T-helper 2 cell (primary cell): ENCODE measurements around the gene ENPP6.
"Not testable (repeated sequence)": the region's sequence is repeated elsewhere in the genome, so short reads cannot be mapped to it uniquely, and the experiment has no call there.

Source experiments
- DNase-seq, 5 experiments: peaks; one replicate each; pipeline versions ENCODE4 v3.0.0 to v3.0.0-alpha.2; 2012 to 2022

ENPP6 gene

DNA sequence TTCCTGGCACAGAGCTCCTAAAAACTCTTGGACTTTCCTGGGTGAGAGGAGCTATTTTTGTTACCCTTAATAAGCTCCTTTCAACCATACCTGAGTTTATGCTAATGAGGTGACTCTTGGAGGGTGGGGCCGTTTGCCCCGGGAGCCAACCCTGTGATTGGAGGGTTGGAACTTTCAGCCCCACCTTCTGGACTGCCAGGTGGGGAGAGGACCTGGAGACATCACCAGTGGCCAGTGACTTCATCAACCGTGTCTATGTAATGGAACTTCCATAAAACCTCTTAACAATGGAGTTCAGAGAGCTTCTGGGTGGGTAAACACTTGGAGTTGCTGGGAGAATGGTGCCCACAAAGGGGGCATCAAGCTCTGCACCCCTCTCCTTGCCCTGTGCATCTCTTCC lies 17.9 kb upstream of the ENPP6 start:
- DNase-seq = no peak

DNA sequence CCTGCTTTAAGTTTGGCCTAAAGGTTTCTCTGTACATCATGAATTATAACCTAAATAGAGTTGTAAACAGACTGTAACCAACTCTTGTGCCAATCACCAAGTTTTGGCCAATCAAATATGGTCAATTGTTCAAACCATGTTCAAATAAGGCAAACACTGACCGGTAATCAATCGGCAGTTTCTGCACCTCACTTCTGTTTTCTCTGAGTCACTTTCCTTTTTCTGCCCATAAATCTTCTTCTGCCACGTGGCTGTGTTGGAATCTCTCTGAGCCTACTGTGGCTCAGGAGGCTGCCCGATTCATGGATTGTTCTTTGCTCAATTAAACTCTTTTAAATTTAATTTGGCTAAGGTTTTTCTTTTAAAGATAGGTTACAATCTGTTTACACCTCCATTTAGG lies 16.5 kb upstream of the ENPP6 start:
- no peak for DNase-seq

DNA sequence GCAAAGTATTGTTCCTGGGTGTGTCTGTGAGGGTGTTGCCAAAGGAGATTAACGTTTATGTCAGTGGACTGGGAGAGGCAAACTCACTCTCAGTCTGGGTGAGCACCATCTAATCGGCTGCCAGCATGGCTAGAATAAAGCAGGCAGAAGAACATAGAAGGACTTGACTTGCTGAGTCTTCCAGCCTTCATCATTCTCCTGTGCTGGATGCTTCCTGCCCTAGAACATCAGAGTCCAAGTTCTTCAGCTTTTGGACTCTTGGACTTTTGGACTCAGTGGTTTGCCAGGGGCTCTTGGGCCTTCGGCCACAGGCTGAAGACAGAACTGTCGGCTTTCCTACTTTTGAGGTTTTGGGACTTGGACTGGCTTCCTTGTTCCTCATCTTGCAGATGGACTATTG lies 15.3 kb upstream of the ENPP6 start:
- no peak for DNase-seq

DNA sequence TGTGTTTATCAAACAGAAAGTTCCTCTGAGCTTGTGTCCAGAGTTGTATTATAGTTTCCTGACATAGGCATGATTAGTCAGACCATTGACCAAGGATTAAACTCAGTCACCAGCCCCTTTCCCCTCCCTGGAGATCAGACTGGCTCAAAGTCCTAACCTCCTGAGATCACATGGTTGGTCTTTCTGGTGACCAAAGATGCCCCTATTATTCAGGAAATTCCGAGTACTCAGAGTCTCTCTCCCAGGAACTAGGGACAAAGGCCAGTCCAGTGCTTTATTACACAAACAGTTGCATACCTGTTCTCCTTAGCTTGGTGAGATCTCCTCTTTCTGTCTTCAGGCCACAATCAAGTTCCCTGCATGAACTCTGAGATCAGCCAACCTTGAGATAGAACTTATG lies 14.5 kb upstream of the ENPP6 start:
- no peak for DNase-seq

DNA sequence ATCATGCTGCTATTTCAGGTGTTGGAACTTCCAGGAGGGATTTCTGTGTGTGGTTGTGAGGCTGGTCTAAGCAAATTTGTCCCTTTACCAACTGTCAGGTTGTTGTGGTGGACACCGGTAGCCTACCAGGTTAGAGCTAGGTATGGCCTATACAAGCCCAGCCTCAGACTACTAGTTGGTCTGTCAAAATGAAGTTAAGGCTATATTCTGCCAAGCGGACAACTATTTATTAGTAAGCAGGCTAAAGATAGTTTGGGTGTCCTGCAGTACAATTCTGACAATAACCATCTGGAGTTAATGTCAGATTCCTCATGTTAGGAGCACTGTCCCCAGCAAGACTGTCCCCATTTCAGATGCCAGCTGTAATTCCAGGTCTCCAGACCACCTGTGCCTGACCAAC lies 13.9 kb upstream of the ENPP6 start:
- no peak for DNase-seq

DNA sequence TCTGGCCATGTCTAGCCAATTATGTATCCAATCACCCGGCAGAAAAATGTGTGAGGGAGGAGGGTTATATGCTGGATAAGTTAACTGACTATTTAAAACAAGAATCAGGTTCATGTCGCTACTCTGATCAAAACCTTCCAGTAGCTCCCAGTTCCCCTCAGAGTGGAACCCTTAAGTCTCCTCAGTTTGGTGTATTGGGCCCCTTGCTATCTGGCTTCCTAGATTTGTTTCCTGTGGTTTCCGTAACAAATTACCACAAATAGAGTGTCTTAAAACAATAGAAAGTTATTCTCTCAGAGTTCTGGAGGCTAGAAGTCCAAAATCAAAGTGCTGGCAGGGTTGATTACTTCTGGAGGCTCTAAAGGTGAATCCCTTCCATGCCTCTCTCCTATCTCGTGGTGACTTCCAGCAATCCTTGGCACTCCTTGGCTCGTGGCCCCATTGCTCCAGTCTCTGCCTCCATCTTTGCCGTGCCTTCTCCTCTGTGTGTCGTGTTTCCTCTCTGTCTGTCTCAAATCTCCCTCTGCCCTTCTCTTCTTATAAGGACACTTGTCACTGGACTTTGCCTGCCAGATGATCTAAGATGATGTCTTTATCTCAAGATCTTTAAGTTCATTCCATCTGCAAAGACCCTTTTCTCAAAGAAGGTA lies 10.5 kb upstream of the ENPP6 start:
- no peak for DNase-seq

DNA sequence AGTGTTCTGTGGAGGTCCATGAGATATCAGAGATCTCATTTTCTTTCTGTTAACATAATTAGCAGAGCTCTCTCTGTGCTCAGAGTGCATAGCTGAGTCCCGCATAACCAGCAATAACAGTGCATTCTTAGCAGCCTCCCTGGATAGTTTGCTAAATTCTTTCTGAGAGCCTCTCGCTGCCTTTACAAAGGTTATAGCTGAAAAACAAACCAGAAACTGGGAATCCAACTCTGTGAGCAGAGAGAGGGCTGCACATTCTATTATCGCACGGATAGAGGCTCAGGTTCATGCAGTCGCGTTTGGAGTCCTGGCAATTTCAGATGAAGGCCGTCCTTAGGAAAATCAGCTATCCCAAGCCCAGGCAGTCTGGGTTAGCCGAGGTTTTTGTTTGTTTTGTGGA lies 1.2 kb downstream of the ENPP6 start:
- DNase-seq = no peak

DNA sequence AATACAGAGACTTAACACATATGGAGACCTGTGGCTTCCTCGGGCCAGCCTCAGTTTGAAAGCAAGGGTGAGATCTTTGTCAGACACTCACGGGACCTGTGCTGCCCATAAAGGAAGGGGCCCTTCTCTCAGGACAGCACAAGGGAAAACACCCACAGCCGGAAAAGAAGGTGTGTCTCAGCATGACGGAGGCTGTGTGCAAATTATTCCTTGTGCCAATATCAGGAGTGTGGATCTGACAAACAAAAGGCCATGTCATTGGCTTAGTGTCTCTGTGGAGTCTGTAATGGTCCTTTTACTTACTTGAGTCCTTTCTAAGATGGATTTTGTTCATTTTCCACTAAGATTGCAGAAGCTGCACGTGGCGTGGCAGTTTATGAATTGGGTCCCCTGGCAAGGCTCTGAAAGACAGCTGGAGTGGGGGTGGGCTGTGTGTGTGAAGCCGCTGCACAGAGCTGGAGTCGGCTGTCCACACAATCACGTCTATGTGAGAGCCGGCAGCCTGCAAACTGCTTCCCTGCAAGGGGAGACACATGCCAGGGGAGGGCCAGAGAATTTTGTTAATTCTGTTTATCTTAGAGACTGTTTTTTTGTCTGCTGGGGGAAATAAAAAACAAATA lies 1.9 kb downstream of the ENPP6 start:
- DNase-seq = no peak

DNA sequence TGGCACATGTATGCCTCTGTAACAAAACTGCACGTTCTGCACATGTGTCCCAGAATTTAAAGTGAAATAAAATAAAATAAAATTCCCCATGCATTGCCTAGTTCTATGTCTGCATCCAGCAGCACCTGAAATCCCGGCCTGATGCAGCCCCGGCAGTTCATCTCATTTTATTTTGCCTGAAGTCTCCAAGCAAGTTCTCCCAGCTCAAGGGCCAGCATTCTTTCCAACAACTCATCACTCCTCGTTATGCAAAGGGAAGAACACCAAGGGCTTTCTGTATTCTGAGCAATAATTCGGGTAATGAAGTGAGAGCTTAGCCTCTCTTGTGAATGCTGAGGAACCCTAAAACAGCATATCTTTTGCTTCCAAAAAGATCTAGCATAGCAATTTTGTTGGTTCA lies 2.7 kb downstream of the ENPP6 start:
- no peak for DNase-seq

DNA sequence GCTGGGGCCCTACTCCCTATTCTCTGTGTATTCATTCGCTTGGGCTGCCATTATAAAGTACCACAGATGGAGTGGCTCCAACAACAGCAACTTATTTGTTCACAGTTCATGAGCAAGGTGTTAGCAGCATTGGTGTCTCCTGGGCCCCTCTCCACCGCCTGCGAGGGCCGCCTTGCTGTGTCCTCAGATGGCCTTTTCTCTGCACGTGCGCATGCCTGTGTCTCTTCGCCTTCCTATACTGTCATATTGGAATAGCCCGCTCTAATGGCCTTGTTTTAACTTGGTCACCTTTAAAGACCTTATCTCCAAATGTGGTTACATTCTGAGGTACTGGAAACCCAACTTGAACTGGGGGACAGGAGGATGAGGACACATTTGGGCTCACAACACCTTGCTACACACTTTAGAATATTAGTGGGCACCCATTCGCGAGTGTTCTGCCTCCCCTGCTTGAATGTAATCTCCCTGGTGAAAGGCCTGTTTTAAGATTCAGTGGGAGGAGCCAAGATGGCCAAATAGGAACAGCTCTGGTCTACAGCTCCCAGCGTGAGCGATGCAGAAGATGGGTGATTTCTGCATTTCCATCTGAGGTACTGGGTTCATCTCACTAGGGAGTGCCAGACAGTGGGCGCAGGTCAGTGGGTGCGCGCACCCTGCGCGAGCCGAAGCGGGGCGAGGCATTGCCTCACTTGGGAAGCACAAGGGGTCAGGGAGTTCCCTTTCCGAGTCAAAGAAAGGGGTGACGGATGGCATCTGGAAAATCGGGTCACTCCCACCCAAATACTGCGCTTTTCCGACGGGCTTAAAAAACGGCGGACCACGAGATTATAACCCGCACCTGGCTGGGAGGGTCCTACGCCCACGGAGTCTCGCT lies 9.7 kb downstream of the ENPP6 start:
- DNase-seq = not testable (repeated sequence)

DNA sequence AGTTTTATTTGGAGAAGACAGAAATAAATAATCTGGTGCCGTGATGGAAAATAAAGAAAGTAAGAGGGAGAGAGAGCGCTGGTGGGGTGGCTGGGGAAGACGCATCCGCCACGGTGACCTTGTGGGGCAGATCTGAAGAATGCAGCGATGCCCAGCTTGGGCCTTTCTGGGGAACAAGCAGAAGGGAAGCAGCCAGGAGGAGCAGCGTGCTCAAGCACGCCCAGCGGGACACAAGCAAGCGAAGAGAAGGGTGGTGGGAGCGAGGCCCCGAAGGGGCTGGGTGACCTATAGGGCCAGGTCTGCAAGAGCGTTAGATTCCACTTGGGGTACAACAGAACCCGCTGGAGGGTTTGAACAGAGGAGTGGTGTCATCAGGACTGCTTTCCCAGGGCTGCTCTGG lies 12.4 kb downstream of the ENPP6 start:
- no peak for DNase-seq

DNA sequence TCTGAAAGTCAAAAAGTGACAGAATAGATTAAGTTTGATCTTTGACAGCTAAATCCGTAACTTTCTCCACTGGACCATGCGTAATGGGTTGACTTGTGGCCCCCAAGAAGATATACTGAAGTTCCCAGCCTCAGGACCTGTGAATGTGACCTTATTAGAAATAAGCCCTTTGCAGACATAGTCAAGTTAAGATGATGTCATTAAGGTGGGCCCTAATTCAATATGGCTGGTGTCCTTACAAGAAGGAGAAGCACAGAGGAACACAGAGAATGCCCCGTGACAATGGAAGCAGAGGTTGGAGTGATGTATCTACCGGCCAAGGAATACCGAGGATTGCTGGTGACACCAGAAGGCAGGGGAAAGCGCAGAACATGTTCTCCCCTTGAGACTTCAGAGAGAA lies 14.4 kb downstream of the ENPP6 start:
- no peak for DNase-seq

DNA sequence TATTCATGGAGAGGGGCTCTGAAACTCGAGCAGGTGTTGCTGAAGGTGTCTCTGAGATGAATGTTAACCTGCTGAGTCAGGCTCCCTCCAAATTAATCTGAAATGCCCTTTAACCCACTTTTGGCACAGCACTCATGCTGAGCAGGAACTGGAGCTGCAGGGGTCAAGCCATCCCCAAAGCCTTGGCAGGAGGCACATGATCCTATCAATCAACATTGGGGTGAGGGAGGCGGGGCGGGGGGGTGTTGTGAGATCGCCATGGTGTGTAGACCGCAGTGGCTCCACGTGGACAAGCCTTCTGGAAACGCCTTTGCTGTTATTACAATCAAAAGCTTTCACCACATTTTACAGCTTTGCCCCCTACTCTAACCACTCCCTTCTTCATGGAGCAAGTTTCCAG lies 16.5 kb downstream of the ENPP6 start:
- no peak for DNase-seq

DNA sequence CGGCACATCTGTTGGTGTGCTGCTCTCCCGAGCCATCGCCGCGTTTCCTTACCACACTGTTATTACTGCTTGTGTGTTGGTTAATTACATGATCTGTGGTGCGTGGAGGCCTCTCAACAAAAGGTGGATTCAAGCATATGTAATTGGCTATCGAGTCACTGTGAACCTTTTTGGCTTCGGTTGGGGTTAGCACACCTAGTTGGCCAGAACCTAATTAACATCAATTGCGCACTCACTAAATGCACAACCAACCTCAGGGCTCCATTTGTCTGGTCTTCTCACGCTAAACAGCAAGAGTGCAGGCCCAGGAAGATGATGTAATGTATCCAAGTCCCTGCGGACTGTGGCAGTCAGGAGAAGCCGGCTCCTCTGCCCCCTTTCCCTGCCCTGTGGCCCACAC lies 17.4 kb downstream of the ENPP6 start:
- no peak for DNase-seq

DNA sequence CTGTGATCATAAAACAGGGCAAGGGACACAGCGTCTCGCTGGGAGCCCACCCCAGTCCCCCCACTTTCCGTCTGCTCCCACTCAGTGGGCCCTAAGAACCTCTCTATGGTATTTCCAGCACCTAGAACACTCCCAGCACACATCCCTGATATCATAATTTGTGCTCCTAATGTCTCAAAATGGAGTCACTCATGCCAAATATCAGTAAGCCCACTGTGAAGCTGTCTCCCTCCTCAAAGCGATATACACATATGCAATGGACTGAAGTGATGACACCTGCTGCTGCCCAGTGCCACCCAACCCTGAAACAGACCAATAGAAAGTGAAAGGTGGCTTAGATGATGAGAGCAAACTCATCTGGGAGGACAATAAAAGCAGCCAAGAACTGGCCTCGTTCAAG lies 17.9 kb downstream of the ENPP6 start:
- no peak for DNase-seq

DNA sequence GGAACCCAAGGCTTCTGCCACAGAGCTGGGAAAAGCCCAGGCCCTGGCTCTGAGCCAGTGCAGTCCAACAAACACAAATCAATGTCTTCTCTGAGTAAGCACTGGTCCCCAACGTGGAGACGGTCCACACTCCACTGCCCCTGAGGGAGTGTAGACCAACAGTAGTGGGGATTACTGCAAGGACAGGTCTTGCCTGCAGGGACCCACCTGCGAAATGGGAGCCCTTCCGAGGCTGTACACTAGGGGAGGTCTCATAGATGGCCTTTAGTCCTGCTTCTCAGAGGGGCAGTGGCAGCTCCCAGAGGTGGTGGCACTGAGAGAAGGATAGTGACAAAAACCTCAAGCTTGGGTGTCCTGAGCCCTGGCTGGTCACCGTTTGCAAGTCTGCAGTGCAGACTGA lies 19.5 kb downstream of the ENPP6 start:
- DNase-seq = no peak

DNA sequence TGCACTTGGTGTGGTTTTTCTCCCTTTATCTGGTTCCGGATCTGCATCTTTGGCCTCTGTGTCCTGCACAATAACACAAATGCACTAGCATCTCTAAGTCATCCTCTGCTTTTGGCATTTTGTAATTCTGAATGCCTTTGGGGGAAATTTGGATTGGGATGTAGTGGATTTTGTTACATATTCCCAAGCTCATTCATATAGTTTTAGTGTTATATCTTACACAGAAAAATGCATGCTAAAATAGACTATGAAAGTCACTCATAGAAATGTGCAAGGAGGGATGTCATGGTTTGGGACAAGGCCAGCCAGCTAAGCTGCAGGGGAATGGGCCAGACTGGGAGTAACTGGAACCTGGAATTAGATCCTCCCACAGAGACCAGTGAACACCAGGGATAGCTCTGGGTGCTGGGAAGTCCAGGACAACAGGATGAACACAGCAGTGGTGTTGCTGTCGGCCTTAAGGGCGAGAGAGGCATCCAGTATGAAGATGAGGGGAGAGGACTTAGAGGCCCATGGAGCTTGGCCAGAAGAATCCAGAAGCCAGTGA lies 20.1 kb downstream of the ENPP6 start:
- DNase-seq = no peak

DNA sequence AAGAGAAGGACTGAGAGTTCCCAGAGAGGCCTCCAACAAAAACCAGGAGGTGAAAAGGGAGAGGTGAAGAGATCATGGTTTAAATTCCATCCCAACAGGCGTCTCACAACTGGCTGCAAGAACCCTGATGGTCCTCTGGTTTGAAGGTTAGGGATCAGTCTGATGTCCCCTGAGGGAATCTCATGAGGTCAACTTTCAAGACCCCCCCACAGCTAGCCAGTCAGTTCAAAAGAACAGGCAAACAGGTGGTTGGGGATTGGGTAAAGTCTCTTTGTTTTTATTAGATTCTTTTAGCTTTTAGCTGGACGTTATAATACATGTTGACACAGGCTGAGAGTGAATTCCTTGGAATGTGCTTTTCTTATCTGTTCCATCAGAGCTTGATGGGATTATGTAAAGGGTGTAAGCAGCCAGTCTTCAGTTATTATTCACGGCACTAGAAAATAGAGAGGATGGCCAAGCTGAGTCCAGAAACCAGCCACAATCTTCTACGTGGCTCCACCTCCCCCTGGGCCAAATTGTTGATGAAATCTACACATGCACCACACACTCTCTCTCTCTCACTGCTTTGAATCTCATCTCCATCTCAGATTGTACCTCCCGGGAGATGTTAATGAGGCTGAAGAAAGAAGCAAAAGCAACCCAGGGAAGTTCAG lies 20.8 kb downstream of the ENPP6 start:
- no peak for DNase-seq

DNA sequence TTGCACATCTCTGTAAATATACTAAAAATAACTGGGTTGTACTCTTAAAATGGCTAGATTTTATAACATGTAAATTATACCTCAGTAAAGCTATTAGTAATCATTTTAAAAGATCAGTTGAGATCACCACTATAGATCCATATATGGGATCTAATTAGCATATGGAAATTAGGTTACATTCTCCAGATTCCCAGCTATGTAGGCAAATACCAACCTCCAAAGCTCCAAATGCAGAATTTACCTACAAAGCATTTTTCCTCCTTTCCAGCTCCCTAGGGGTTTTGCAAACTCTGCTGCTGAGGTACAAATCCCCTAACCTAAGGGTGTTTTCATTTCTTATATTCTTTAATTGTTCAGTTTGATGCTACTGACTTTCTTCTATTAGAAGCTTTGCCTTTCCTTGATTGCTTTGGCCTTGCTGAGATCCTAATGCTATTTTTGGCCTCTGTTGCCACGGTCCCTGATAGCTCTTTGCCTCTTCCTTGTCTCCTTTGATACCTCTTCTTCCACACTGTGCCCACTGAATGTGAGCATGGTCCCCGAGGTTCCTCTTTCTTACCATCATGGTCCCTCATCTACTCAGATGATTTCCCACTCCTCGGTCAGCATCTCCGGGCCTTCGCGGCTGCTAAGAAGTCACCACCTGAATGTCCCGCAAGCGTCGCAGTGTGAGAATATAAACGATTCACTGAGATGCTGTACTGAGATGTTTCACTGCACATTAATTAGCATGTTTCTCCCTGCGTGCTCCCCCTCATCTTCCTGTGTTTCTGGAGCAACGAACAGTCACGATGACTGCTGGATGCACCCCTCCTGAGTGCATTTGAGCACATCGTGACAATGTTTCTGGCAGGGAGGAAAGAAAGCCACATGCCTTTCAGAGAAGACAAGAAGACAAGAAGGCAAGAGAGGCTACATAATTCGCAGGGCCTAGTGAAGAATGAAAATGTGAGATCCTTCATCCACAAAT lies 23.8 kb downstream of the ENPP6 start:
- DNase-seq = no peak

DNA sequence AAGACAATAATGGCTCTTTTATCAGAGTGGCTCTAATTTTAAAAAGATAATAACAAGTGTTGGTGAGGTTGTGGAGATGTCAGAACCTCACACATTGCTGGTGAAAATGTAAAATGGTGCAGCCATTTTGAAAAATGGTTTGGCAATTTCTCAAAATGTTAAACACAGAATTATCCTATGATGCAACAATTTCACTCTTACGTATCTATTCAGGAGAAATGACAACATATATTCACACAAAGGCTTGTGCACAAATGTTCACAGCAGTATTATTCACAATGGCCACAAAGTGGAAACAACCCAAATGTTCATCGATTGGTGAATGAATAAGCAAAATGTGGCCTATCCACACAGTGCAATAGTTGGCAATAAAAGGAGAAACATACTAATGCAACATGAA lies 24.7 kb downstream of the ENPP6 start:
- DNase-seq = no peak

DNA sequence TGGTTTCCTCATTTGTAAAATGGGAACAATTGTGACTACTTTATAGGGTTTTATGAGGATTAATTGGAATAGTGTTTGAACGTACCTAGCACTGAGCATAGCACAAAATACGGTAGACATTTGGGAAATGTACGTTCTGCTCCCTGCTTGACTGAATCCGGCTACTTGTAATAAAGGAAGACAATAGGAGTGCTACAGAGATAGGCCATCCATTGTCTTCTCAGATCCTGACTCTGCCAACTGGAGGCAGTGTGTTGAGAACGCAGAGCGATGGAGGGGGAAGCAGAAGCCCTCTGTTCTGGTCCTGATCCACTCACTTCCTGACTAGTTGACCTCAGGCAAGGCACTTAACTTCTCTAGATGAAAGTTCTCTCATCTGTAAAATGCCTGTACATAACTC lies 26.4 kb downstream of the ENPP6 start:
- DNase-seq = no peak

DNA sequence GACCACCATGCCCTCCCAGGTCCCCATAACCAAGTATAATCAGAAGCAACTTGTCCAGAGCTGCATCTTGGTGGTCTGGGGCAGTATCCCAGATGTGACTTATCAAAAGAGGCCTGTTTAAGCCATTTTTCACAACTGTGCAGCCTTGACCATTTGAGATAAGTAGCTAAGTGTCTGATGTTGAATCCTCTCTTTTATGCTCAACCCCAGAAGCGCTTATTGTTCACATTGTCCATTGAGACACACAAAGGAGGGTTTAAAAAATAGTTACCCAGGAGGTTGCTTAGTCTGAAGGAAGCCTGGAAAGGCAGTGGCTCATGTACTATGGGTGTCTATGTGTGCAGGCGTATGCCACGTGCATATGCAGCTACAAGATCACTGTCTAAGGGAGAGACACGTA lies 27.0 kb downstream of the ENPP6 start:
- DNase-seq = no peak
